GM12878 (cell line): Measurements from ENCODE around the gene NCKAP5. TPM values are rescaled to one million over a fixed set of nuclear protein-coding genes. Genes with fewer than 3 reads are reported as not detected.

Experiments
- ATAC-seq: fragments of 200-7000 bp; cut with Tn5 transposase; 3 replicates; pipeline ENCODE4 v1.9.1; 2020; ENCODE audit warnings: mild to moderate bottlenecking, moderate library complexity
- BruUV-seq: library from RNA; stranded (reverse); fragments of 400-500 nt; replicated peaks from 2 replicates; lab custom pipeline; 2021; lab: Mats Ljungman, UMichigan
- CTCF ChIA-PET: fragments of 300-600 bp; sonication (Branson Sonifier 250); formaldehyde crosslinking; extraction: SDS; loops from one replicate; lab custom pipeline; 2021; ENCODE audit warnings: inconsistent platforms; lab: Yijun Ruan, JAX
- POLR2A ChIA-PET: fragments of 350-600 bp; formaldehyde crosslinking; extraction: SDS; loops from one replicate; lab custom pipeline; 2021; ENCODE audit warnings: inconsistent platforms; lab: Charles Lee
- RAD21 ChIA-PET: fragments of 300-600 bp; sonication (Branson Sonifier 250); formaldehyde crosslinking; loops from one replicate; lab custom pipeline; 2023; ENCODE audit warnings: antibody characterized with exemption; ENCODE audit not compliant: unreplicated experiment; lab: Charles Lee
- SMC1A ChIA-PET: fragments of 300-600 bp; sonication (Branson Sonifier 250); formaldehyde crosslinking; loops from one replicate; lab custom pipeline; 2023; ENCODE audit not compliant: unreplicated experiment, uncharacterized antibody; lab: Charles Lee
- DNase-seq: peaks from one replicate; pipeline ENCODE4 v3.0.0-alpha.2; 2011; ENCODE audit warnings: low read depth, low spot score
- FAIRE-seq: peaks from 3 replicates; lab custom pipeline; 2011; peaks lifted over from hg19 to GRCh38; lab: Jason Lieb, UNC
- H2AFZ ChIP-seq: 2 replicates; pipeline ENCODE4 v1.6.0; 2011; ENCODE audit warnings: low read depth, low read length, control low read depth; ENCODE audit not compliant: control insufficient read depth
- H3K27ac ChIP-seq: 2 replicates; pipeline ENCODE4 v1.5.1; 2011; ENCODE audit warnings: control low read depth; ENCODE audit not compliant: control insufficient read depth, insufficient read depth
- H3K27me3 ChIP-seq, 2 experiments: replicated peaks in 1 of 2; 2 replicates each; pipeline versions ENCODE4 v1.6.0 to v1.6.1; 2011; ENCODE audit warnings: low read length in 1 of 2; ENCODE audit not compliant: control insufficient read depth in 2 of 2, insufficient read depth in 2 of 2
- H3K36me3 ChIP-seq, 2 experiments: 2 replicates each; pipeline ENCODE4 v1.5.1; 2011; ENCODE audit warnings: low read length in 1 of 2; ENCODE audit not compliant: control insufficient read depth in 2 of 2, insufficient read depth in 2 of 2
- H3K4me1 ChIP-seq: 2 replicates; pipeline ENCODE4 v1.6.1; 2011; ENCODE audit warnings: mild to moderate bottlenecking, low read length, moderate library complexity, mixed read lengths; ENCODE audit not compliant: control insufficient read depth, insufficient read depth
- H3K4me2 ChIP-seq: 2 replicates; pipeline ENCODE4 v1.6.0; 2011; ENCODE audit warnings: control low read depth; ENCODE audit not compliant: control insufficient read depth, insufficient read depth
- H3K4me3 ChIP-seq: fragments of 200-600 bp; sonication (generic); 2 replicates; pipeline ENCODE4 v1.5.1; 2016
- H3K79me2 ChIP-seq: 2 replicates; pipeline ENCODE4 v1.6.0; 2011; ENCODE audit warnings: low read length; ENCODE audit not compliant: control insufficient read depth, insufficient read depth
- H3K9ac ChIP-seq: 2 replicates; pipeline ENCODE4 v1.8.0; 2011; ENCODE audit warnings: low read length, control low read depth, mixed read lengths; ENCODE audit not compliant: control insufficient read depth, insufficient read depth
- H3K9me3 ChIP-seq: replicated peaks from 3 replicates; pipeline ENCODE4 v1.5.1; 2011; ENCODE audit warnings: mild to moderate bottlenecking, low read length; ENCODE audit not compliant: control insufficient read depth, insufficient read depth
- H4K20me1 ChIP-seq: 2 replicates; pipeline ENCODE4 v1.6.0; 2011; ENCODE audit not compliant: control insufficient read depth, insufficient read depth
- BCL3 ChIP-seq: IDR thresholded peaks from 2 replicates; pipeline ENCODE4 v1.6.1; 2011; ENCODE audit warnings: borderline replicate concordance, low read depth, mild to moderate bottlenecking, moderate library complexity, low read length; ENCODE audit not compliant: insufficient read depth, poor library complexity, severe bottlenecking
- CBFB ChIP-seq: IDR thresholded peaks from 2 replicates; pipeline ENCODE4 v1.6.1; 2016; ENCODE audit warnings: antibody characterized with exemption, low read depth
- CEBPB ChIP-seq, 2 experiments: fragments of 150-350 bp in 1 of 2; IDR thresholded peaks; 2 replicates each; pipeline ENCODE4 v1.6.1; 2012 to 2014; ENCODE audit warnings: low read depth in 2 of 2, low read length in 2 of 2, borderline replicate concordance in 1 of 2, inconsistent platforms in 1 of 2
- CEBPZ ChIP-seq: fragments of 150-350 bp; IDR thresholded peaks from 2 replicates; pipeline ENCODE4 v1.6.1; 2016; ENCODE audit warnings: low read depth, low read length
- CHD4 ChIP-seq: fragments of 200-600 bp; sonication (generic); IDR thresholded peaks from 2 replicates; pipeline ENCODE4 v1.6.1; 2016; ENCODE audit warnings: mild to moderate bottlenecking
- ESRRA ChIP-seq: IDR thresholded peaks from 2 replicates; pipeline ENCODE4 v1.6.1; 2012; ENCODE audit warnings: mild to moderate bottlenecking, low read length, improper control_type of control experiment
- MLLT1 ChIP-seq: fragments of 450-650 bp; IDR thresholded peaks from 2 replicates; pipeline ENCODE4 v1.6.1; 2016; ENCODE audit warnings: mild to moderate bottlenecking
- MXI1 ChIP-seq: fragments of 150-350 bp; IDR thresholded peaks from 2 replicates; pipeline ENCODE4 v1.6.1; 2011; ENCODE audit warnings: low read depth, mild to moderate bottlenecking, inconsistent platforms, low read length, improper control_type of control experiment
- TARDBP ChIP-seq: IDR thresholded peaks from 2 replicates; pipeline ENCODE4 v1.6.1; 2016; ENCODE audit warnings: borderline replicate concordance
- WGBS: methylation state at CpG from one replicate; pipeline ENCODE4 v1.1.6; 2016; ENCODE audit warnings: low lambda C conversion rate; ENCODE audit not compliant: insufficient replicate concordance, insufficient coverage; ENCODE audit errors: missing lambda C conversion rate; 5-methylcytosine and 5-hydroxymethylcytosine counted together
- in situ Hi-C: fragments of 300-500 bp; cut with MboI; formaldehyde crosslinking; loops from 9 replicates; pipeline ENCODE4 v1.14.3; 2018; ENCODE audit warnings: mixed read lengths
- intact Hi-C: fragments of 100-400 bp; cut with micrococcal nuclease; formaldehyde crosslinking; loops from one replicate; pipeline ENCODE4 v1.14.2; 2022; ENCODE audit not compliant: unreplicated experiment
- polyA plus RNA-seq, 11 experiments: library from polyadenylated mRNA; depleted of rRNA in 4 of 11; unstranded in 6 of 11; stranded (reverse) in 5 of 11; fragments of >200 nt; fragmentation: Nextera tagmentation in 4 of 11; fragmentation: Illumina TruSeq in 1 of 11; extraction: Ambion mirVana in 4 of 11; extraction: Trizol in 1 of 11; gene quantifications; 1 replicate in 1 of 11; 2 replicates in 10 of 11; pipeline versions ENCODE4 v1.2.1 to v1.2.3, GENCODE V29; 2011 to 2016; ENCODE audit warnings: inconsistent platforms in 2 of 11, missing spikeins in 2 of 11, low read depth in 1 of 11
- total RNA-seq, 4 experiments: library from RNA; depleted of rRNA in 3 of 4; stranded (reverse); fragments of >200 nt in 3 of 4; fragmentation: Illumina TruSeq in 1 of 4; extraction: Trizol in 1 of 4; gene quantifications; 2 replicates each; pipeline versions ENCODE4 v1.2.1 to v1.2.3, GENCODE V29; 2013 to 2021

NCKAP5 gene
- total and polyA plus RNA-seq, 10 of the 15 experiments (the other 5 are each of a cell fraction or from before 2014, with no cell fraction given) = 0.06 to 0.44 (median 0.16) TPM

GRCh38 chr2:133138693-133139092, 429.6 kb downstream of the NCKAP5 start:
- no peak overlapping the region for H3K27ac ChIP-seq
- intact Hi-C loops = no loop called here
- H3K27me3 ChIP-seq = no peaks in the 10 kb centered on the region
- TF ChIP-seq CHD4 = no peak
- TF ChIP-seq ESRRA = no peak
- TF ChIP-seq TARDBP = no peak
- no peak for TF ChIP-seq BCL3
- no peak for TF ChIP-seq CEBPB (IDR thresholded peaks at IDR 0.05; ENCODE audit: borderline replicate concordance in 1 of 2, low read depth in 2 of 2, low read length in 2 of 2)
- TF ChIP-seq MLLT1 = no peak
- no peak for TF ChIP-seq CBFB
- TF ChIP-seq CEBPZ = no peak
- no peak for TF ChIP-seq MXI1
- RAD21 ChIA-PET = no interaction called here
- no peaks in the 10 kb centered on the region for H3K9me3 ChIP-seq
- ATAC-seq = no peak
- POLR2A ChIA-PET = no interaction called here
- no peak for FAIRE-seq
- SMC1A ChIA-PET = no interaction called here
- CTCF ChIA-PET = no interaction called here
- no TSS peak for BruUV-seq
- H3K9ac ChIP-seq = no peak overlapping the region
- 23% methylated on average over 4 of the region's 4 CpGs for WGBS
- in situ Hi-C loops = no loop called here
- H3K79me2 ChIP-seq = no peaks in the 10 kb centered on the region
- H3K4me2 ChIP-seq = no peak overlapping the region
- no peaks in the 10 kb centered on the region for H4K20me1 ChIP-seq
- H3K4me3 ChIP-seq = no peak overlapping the region
- no peak for DNase-seq
- no peak overlapping the region for H2AFZ ChIP-seq
- H3K4me1 ChIP-seq = no peaks in the 10 kb centered on the region
- H3K36me3 ChIP-seq = no peaks in the 10 kb centered on the region
